Hematopoietic multipotent progenitor cell (in vitro differentiated cells): ENCODE results near the gene GFY. TPM values are rescaled to one million over a fixed set of nuclear protein-coding genes. Genes with fewer than 3 reads are reported as not detected.

ENCODE experiments used
- DNase-seq, 3 donors: peaks; one replicate each; pipeline ENCODE4 v3.0.0-alpha.2; 2011 to 2015; ENCODE audit warnings: low read depth in 2 of 3, low spot score in 2 of 3
- total RNA-seq: library from RNA; depleted of rRNA; stranded (reverse); fragments of >200 nt; gene quantifications from one replicate; pipeline ENCODE4 v1.2.3, GENCODE V29; 2012

The GFY gene
- total RNA-seq, 1 donor = not detected

DNA sequence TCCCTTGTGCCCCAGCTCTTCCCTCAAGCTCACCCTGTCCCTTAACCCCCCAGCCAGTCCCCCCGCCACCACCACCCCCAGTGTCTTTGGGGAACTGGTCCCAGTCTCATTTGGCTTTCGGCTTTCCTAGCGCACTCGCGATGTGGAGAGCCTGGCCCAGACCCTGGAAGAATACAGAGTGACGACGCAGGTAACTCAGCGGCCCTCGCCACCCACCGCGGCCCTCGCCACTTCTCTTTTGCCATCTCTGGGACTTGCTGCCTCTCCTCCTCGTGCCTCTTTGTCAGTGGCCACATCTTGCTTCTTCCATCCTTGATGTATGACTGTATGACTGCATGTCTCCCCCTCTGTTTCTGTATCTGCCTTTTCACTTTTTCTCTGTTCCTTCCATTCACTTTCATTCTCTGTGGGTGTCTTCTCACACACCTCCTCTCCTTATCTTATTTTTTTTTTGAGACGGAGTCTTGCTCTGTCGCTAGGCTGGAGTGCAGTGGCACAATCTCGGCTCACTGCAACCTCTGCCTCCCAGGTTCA is 17.6 kb upstream of the GFY start:
- DNase-seq = no peak

DNA sequence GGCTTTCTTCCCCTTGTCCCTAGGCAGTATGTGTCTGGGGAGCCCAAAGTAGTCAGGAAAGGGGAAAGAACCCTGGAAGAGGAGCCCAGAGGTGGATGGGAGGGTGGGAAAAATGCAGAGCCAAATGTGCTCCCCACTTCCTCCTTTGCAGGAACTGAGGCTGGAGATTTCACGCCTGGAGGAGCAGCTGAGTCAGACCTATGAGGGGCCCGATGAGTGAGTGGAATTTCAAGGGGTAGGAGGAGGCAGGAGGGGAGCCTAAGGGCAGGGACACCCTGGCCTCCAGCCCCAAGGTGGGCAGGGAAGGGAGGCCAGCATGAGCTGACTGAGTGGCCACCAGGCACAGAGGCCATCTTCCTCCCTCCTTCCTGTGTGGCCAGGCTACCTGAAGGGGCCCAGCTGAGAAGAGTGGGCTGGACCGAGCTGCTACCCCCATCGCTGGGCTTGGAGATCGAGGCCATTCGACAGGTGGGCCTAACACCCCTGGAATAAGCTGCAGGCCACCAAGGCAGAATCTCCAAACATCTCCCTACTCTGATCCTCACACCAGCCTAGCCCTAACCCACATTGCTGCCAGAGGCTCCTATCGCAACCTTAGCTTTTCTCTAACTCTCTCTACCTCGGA is 16.3 kb upstream of the GFY start:
- no peak for DNase-seq

DNA sequence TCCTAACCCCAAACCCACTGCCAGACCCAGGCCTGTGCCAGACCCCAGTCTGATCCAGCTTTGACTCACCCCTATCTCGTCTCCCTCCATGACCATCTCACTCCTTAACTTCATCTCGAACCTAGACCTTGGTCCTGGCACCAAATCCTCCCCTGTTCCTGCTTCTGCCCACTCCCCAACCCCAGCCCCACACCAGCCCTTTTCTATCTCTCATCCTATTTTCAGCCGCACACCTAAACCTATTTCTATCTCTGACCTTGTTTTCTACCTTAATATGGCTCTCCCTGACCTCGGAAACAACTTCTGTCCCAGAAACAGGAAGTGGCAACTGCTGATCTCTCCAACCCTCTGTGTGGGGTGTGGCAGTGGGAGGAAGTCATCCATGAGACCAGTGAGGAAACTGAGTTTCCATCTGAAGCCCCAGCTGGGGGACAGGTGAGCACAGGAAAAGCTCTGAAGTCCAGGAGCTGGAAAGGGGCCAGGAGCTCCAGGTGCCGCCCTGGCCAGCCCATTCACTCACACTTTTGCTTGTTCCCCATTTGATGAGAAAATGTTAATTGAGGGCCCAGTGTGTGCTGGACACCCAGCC is 15.7 kb upstream of the GFY start:
- peak in 1 of 3 donors; percentile 35 for DNase-seq

DNA sequence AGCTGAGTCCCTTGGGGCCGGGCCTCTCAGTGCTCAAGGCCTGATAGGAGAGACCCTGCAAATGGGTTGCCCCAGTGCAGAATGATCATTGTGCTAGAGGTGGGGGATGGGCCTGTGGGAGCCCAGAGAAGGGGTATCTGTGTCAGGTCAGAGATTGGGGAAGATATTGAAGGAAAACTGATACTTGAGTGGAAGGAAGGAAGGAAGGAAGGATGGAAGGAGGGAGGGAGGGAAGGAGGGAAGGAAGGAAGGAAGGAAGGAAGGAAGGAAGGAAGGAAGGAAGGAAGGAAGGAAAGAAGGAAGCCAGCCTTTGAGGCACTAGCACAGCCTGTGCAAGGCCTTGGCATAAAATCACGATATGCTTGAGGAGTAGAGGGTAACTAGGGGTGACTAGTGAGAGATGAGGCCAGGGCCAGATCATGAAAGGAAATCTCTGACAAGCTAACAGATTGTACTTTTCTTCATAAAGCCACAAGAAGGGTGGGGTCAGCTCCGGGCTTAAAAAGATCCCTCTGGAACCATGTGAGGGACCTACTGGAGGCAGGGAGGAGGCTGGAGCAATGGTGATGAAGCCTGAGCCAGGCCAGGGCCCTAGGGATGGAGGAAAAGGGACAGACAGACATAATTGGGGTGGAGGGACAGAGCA is 13.4 kb upstream of the GFY start:
- no peak for DNase-seq

DNA sequence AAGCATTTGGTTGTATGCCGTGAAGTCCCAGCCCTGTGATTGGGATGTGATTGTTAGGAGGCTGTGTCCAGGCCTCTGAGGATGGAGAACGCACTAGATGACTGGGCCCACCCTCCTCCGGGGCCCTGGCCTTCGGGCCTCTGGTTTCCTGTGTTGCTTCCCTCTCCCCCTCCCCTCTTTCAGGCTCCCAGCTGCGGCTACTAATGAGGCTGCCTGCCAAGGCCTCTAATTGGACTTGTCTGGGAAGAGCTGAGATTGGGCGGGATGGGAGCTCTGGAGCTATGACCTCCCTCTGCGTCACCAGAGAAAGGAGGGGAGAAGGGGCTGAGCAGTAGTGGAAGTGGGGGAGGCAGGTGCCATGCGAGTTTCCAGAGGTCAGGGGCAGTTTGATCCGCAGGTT is 11.8 kb upstream of the GFY start:
- no peak for DNase-seq

DNA sequence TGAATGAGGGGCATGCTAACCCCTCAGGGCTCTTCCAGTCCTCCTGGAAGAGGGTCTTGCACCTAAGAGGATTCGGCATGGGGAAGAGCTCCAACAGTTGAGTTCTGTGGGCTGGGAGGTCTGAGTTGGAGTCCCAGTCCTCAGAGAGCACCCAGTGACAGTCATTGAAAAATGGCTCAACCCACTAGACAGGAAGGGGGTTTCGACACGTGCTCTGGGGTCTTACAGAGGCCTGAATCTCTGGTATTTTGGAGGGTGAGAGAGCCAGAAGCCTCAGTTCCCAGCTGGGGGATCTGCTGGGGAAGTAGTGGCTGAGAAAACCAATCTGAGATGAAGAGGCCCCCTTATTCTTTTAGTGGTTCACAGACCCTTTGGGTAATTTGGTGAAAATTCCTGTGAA is 10.9 kb upstream of the GFY start:
- DNase-seq = no peak

DNA sequence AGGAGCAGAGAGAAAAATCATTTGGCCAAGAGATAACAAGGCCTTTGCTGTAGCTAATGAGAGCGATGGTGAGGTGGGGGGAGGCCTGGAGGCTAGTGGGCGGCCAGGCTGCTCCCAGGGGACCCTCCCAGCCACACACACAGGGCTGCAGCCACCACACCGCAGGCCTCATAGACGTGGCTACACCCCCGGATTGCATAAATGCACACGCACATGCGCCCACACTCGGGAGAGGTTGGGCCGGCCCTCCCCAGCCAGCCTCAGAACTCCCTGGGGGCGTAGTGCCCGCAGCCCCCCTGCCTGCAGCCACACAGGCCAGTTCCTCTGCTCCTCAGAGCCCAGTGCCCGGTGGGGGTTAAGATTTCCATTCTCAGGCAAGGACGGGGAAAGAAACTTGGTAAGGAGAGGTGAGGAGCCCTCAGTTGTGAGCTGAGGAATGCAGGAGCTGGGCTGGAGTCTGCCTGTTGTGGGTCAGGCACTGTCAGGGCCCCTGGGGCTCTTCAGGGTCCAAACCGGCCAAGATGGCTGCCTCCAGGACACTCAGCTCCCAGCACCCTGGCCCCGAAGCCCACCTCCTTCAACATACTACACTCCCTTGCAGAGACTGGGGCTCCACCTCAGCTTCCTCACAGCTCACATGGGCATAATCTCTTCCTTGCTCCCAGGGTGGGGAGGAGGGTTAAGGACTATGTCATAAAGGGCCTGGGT is 9.9 kb upstream of the GFY start:
- no peak for DNase-seq

DNA sequence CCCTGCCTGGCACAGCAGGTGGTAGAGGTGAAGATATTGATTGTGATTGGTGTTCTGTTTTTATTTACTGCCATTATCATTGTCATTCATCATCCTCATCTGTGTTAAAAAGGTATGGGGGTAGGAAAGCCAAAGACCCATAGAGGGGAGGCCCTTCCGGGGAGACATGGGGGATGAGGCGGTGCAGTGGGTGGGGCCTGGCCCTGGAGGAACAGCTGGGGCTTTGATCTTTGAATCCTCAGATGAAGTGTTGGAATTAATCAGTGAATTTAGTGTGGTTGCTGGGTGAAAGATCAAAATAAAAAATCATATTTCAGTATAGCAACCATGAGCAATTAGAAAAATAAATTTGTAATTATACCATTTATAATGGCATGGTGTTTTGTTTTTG is 9.4 kb upstream of the GFY start:
- no peak for DNase-seq

DNA sequence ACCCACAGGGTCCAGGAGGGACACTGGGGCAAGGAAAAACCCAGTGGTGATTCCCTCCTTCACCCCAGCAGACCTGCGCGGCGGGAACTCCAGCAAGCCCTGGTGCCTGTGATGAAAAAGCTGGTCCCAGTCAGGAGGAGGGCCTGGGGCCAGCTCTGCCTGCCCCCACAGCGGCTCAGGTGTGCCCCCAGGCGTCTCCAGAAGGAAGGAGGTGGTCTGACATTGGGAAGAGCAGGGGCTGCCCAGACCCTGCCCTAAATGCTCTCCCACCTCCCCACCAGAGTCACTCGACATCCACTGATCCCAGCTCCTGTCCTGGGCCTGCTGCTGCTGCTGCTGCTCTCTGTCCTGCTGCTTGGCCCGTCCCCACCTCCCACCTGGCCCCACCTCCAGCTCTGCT is 8.1 kb upstream of the GFY start:
- no peak for DNase-seq

DNA sequence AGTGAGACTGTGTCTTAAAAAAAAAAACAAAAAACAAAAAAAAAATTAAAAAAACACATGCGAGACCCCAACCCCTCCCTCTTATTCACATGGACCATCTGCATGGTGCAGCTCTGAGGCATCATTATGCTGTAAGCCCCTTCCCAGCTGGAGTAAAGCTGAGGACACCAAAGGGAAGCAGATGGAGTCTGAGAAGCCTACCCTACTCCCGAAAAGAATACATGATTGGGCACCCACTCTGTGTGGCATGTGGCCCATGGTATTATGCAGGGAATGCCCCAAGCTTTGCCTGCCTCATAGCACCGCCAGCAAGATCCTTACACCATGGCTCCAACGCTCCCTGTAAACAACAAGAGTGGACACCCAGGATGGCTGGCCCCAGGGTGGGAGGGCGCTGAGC is 6.7 kb upstream of the GFY start:
- DNase-seq = no peak

DNA sequence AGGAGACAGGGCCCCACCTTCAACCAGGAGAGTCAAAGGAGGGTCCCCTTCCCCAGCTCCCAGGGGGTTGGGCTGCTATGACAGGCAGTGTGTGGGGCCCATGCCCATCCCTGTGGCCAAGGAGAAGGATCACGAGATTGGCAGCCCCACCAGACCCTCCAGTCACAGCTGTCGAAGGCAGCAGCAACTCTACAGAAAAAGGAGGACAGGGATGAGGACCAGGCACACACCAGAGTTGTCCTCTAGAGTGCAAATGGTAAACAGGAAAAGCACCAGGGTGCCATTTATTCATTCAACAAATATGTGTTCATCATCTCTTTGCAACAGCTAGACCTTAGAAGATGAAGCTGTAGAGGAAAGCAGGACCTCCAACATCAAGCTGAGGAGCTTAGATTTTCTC is 6.0 kb upstream of the GFY start:
- no peak for DNase-seq

DNA sequence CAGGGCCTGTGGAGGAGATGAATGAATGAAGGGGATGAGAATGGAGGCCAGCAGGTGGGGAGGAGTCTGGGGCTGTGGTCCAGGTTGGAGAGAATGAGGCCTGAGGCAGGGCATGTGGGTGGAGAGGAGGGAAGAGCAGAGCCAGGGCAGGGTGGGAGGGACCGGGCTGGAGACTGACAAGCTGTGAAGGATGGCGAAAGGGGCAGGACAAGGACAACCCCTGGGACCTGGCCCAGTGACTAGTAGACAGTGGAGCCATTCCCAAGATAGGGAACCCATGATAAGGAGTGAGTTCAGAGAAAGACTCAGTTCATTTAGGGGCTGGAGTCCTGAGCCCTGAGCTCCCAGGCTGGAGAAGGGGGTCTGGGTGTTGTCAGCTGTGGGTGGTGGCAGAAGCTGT is 5.0 kb upstream of the GFY start:
- no peak for DNase-seq

DNA sequence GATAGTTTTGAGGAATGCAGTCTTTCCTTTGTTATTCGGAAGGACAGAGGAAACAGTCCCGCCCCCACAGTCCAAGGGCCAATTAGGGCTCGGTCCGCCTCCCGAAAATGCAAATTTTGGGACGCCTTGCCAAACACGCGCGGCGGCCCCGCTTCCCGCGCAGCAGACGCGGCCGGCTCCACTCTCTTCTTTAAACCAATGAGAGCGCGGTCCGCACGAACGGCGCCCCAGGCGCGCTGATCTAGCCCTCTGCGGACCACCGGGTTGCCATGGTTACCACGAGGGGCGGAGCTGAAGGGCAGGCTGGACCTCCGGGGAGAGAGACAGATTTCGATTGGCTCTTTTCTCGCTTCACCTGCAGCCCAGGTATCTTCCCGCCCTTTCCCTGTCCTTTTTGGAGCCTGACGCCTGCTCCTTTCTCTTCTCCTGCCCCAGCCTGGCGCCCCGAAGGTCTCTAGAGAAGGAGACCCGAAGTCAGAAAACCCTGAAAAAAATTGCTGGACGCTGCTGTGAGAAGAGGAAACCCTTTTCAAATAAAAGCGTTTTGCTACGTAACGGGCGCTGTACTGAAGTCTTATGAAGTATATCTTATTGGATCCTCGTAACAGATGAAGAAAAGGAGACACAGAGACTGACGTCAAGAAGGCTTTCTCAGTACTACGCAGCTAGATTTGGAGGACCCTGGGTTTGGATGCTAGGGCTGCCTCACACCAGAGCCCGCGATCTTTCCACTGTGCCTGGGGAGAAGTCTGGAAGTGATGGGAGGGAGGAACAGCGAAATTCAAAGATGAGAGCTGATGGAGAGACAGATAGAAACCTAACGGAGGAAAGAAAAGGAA is 3.9 kb upstream of the GFY start:
- DNase-seq = peak in 2 of 3 donors; percentile 63 to 67

DNA sequence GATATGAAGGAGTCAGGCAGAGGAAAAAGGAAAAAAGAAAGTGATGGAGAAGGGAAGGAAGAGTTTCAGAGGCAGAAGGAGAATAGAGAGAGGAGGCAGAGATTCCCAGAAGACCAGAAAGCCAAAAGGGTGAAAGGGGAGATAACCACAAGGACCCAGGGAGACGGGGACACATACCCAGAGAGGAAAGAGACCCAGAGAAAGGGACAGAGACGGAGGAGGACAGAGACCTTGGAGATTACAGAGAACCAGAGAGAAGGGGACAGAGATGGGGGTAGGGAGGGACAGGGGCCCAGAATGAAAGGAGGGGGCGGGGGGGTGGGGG is 3.3 kb upstream of the GFY start:
- no peak for DNase-seq

DNA sequence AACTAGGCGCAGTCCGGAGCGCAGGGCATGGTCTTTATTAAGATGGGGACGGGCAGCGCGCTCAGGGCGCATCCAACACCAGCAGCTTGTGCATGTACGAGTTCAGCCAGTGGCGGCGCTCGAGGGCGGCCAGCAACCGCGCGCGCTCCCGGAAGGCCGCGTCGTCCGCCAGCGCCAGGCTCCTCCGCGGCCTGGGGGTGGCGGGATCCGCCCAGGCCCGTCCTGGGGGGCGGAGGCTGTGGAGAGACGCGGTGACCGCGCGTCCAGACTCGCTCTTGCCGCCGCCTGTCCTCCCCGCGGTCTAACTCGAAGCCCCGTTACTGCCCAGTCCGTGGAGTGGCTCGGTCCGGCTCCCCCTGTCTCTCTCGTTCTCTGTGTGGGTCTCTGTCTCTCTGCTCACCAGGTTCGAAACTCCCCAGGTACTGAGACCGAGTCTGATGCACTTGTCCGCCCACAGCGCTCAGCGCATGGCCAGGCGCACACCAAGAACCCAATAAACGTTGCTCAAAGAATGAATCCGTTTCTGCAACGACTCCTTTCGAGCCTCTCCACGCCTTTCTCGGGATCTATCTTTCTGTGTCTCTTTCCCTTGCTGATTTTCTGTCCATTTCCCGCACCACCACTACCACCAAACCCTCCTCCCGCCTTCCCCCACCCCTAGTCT is 2.6 kb upstream of the GFY start:
- peak in 1 of 3 donors; percentile 59 for DNase-seq

DNA sequence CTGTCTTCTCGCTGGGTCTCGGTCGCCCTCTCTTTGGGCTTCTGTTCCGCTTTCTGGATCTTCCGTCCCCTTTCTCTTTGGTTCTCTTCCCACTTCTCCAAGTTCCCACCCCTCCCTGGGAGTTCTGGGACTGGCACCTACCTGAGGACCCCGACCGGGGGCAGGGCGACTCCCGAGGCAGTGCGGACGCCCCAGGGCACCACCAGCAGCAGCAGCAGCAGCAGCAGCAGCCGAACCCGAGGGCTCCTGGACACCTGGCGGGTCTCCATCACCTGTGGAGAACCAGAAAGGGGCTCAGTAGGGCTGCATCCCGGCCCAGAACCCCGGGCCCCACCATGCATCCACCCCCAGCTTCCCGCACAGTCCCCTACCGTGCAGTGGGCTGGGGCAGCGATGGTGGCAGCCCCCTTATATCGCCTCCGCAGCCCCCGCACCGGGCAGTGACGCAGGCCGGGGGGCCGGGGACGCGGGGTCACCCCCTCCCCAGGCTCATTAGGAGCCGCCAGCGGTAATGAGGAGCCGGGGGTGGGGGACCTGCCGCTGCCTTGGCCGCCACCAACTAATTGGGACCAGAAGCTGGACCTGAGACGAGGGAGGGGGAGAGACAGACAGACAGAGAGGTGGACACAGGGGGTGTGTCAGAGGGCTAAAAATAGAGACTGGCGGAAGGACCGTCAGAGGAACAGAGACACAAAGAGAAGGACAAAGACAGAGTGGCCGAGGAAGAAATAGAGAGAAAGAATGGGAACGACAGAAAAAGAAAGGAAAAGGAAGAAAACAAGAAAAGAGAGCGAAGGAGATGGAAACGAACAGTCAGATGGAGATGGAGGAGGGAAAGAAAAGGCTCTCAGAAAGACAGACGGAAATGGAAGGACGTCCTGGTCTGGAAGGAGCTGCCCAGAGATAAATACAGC is 1.9 kb upstream of the GFY start, which contains the start of gene PTH2:
PTH2 (minus strand) TSS at position 371 of the 914 bp plus-strand sequence; CDS start at position 269, 102 bp downstream.
- DNase-seq = no peak

DNA sequence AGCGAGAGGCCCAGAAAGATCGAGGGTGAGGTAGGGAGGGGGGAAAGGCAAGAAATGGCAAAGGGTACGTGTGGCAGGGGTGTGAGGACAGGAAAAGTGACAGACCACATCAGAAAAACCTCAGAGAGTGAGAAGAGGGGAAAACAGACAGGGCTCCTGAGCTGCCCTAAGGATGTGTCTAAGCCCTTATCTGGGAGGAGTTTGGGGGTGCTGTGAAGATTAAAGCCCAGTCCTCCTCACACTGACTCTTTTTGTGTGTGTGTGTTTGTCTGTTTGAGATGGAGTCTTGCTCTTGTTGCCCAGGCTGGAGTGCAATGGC is 1.2 kb upstream of the GFY start:
- DNase-seq = no peak

DNA sequence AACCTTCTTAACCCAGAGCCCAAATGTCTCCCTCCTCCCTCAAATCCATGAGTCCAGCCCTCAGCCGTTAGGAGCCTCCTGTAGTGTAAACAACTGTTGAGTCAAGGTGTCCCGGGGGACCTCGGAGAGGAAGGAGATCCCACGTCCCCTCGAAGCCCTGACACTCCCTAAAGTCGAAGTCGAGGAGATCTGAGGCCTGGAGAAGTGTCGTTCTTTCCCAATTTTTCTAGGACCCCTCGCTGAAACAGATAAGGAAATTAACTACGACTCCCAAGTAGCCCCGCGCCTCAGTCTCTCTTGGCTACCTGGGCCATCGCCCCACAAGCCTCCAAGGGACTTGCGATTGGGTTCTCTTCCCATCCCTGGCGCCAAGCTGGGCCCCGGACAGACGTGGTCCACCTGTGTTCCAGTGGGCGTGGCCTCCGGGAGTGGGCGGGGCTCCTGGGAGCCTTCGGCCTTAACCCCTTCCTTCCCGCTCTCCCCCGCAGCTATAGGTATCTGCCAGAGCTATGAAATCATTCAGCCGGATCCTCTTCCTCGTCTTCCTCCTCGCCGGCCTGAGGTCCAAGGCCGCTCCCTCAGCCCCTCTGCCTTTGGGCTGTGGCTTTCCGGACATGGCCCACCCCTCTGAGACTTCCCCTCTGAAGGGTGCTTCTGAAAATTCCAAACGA is 869 bp downstream of the GFY start:
- DNase-seq = no peak

DNA sequence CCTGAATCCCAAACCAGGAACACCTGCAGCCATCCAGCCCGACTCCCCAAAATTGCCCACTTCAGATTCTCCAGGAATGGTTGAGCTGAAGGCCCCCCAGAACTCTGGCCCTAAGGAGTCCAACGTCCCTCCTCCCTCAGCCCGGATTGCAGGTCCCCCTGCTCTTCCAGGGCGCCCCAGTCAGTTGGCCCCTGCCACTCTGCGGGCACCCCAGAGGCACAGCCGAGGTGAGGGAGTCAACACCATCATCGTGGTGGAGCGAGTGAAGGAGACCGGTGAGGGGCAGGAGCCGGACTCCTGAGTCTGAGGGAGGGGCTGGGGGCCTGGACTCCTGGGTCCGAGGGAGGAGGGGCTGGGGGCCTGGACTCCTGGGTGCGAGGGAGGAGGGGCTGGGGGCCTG is 2.2 kb downstream of the GFY start:
- DNase-seq = no peak
